Activated T-helper 1 cell treated with anti-CD3 and anti-CD28 coated beads, Interleukin-12 subunit alpha, Interleukin-12 subunit beta, Interleukin-2, Interleukin-4 antibody, amounts not matched to agents 30 ng/mL and 10 ng/mL and 1 ng/mL, durations not matched to agents 14 hours and 24 hours and 36 hours (primary cell): ENCODE measurements around the gene TTLL9. TPM values are rescaled to one million over a fixed set of nuclear protein-coding genes. Genes with fewer than 3 reads are reported as not detected.

Experiments used
- DNase-seq: peaks from one replicate; pipeline ENCODE4 v3.0.0; 2021; ENCODE audit warnings: low spot score
- H3K27ac Mint-ChIP-seq: one replicate; pipeline ENCODE4 v1.8.0; 2021; ENCODE audit warnings: mild to moderate bottlenecking, mixed read lengths
- H3K27me3 Mint-ChIP-seq: one replicate; pipeline ENCODE4 v1.8.0; 2022; ENCODE audit warnings: mild to moderate bottlenecking, moderate library complexity, mixed read lengths; ENCODE audit not compliant: insufficient read depth
- H3K36me3 Mint-ChIP-seq: one replicate; pipeline ENCODE4 v1.8.0; 2021; ENCODE audit warnings: low read depth, mixed read lengths
- H3K4me1 Mint-ChIP-seq: one replicate; pipeline ENCODE4 v1.8.0; 2021; ENCODE audit warnings: low read depth, mixed read lengths
- H3K4me3 Mint-ChIP-seq: one replicate; pipeline ENCODE4 v1.8.0; 2021; ENCODE audit warnings: mild to moderate bottlenecking, moderate library complexity, mixed read lengths
- H3K9me3 Mint-ChIP-seq: one replicate; pipeline ENCODE4 v1.8.0; 2021; ENCODE audit warnings: mixed read lengths
- intact Hi-C: fragments of 100-400 bp; cut with micrococcal nuclease; formaldehyde crosslinking; loops from one replicate; pipeline ENCODE4 v1.15.1; 2024
- total RNA-seq: library from RNA; stranded (reverse); gene quantifications from 2 replicates; pipeline ENCODE4 v1.2.3, GENCODE V29; 2022

The TTLL9 gene
- total RNA-seq, 1 donor from 2014 or later, result not detected

GRCh38 chr20:31866221-31866620 lies 4.2 kb upstream of the TTLL9 start:
- DNase-seq, result no peak
- H3K4me1 Mint-ChIP-seq, result peaks cover 10% of the 10 kb centered on the region
- H3K27me3 Mint-ChIP-seq, result peaks cover 54% of the 10 kb centered on the region
- H3K27ac Mint-ChIP-seq, result no peak overlapping the region
- H3K36me3 Mint-ChIP-seq, result no peaks in the 10 kb centered on the region
- intact Hi-C loops, result no loop called here
- H3K9me3 Mint-ChIP-seq, result no peaks in the 10 kb centered on the region
- H3K4me3 Mint-ChIP-seq, result no peak overlapping the region

- Mint-ChIP-seq H3K4me1 (peaks cover 5% of the 10 kb centered on the region), H3K27me3 (peaks cover 58% of the 10 kb centered on the region), H3K36me3 (no peaks in the 10 kb centered on the region), H3K9me3 (no peaks in the 10 kb centered on the region), H3K27ac (no peak overlapping the region), H3K4me3 (no peak overlapping the region)
- DNase-seq, result no peak
- intact Hi-C loops, result loop anchor here (1.0 kb wide), 1 partner anchor 8 kb away; no protein-coding TSS in a partner anchor
These were observed 1.4 kb upstream of the TTLL9 start for GRCh38 chr20:31868853-31869672.

GRCh38 chr20:31869673-31869941 lies 827 bp upstream of the TTLL9 start:
- Mint-ChIP-seq H3K27me3 (peaks cover 56% of the 10 kb centered on the region), H3K4me3 (peak overlapping the region; percentile 56), H3K4me1 (peaks cover 5% of the 10 kb centered on the region), H3K27ac (no peak overlapping the region), H3K9me3 (no peaks in the 10 kb centered on the region), H3K36me3 (no peaks in the 10 kb centered on the region)
- DNase-seq, result no peak
- intact Hi-C loops, result loop anchor here (1.0 kb wide), 1 partner anchor 8 kb away; no protein-coding TSS in a partner anchor

GRCh38 chr20:31870726-31871617 lies 538 bp downstream of the TTLL9 start:
- peak overlapping the region; percentile 52 for H3K4me3 Mint-ChIP-seq
- no peaks in the 10 kb centered on the region for H3K9me3 Mint-ChIP-seq
- peaks cover 5% of the 10 kb centered on the region for H3K4me1 Mint-ChIP-seq
- no peaks in the 10 kb centered on the region for H3K36me3 Mint-ChIP-seq
- intact Hi-C loops, result no loop called here
- H3K27ac Mint-ChIP-seq, result no peak overlapping the region
- H3K27me3 Mint-ChIP-seq, result peaks cover 64% of the 10 kb centered on the region
- no peak for DNase-seq

GRCh38 chr20:31871618-31871954 lies 1.2 kb downstream of the TTLL9 start:
- Mint-ChIP-seq H3K4me1 (peaks cover 5% of the 10 kb centered on the region), H3K27ac (no peak overlapping the region), H3K36me3 (no peaks in the 10 kb centered on the region), H3K9me3 (no peaks in the 10 kb centered on the region), H3K4me3 (no peak overlapping the region), H3K27me3 (peaks cover 63% of the 10 kb centered on the region)
- no peak for DNase-seq
- intact Hi-C loops, result no loop called here

- no peaks in the 10 kb centered on the region for H3K9me3 Mint-ChIP-seq
- no peak overlapping the region for H3K27ac Mint-ChIP-seq
- H3K36me3 Mint-ChIP-seq, result no peaks in the 10 kb centered on the region
- H3K4me3 Mint-ChIP-seq, result no peak overlapping the region
- peaks cover 68% of the 10 kb centered on the region for H3K27me3 Mint-ChIP-seq
- H3K4me1 Mint-ChIP-seq, result peaks cover 5% of the 10 kb centered on the region
- no peak for DNase-seq
- intact Hi-C loops, result no loop called here
These were observed 2.0 kb downstream of the TTLL9 start for GRCh38 chr20:31872406-31872805.

- intact Hi-C loops, result loop anchor here (5.0 kb wide), 1 partner anchor 232 kb away; the partner anchor contains the start of gene TM9SF4
- H3K27me3 Mint-ChIP-seq, result peaks cover 50% of the 10 kb centered on the region
- H3K36me3 Mint-ChIP-seq, result no peaks in the 10 kb centered on the region
These were observed 5.2 kb downstream of the TTLL9 start for GRCh38 chr20:31875671-31876070.

GRCh38 chr20:31877684-31878083 lies 7.2 kb downstream of the TTLL9 start:
- H3K27ac Mint-ChIP-seq, result no peak overlapping the region
- DNase-seq, result no peak
- peaks cover 36% of the 10 kb centered on the region for H3K27me3 Mint-ChIP-seq
- H3K4me3 Mint-ChIP-seq, result no peak overlapping the region
- intact Hi-C loops, result loop anchor here (2.0 to 5.0 kb wide), 2 partner anchors 25 to 230 kb away; partner anchors contain the start of gene TM9SF4
- no peaks in the 10 kb centered on the region for H3K9me3 Mint-ChIP-seq
- H3K36me3 Mint-ChIP-seq, result no peaks in the 10 kb centered on the region
- peaks cover 24% of the 10 kb centered on the region for H3K4me1 Mint-ChIP-seq

More at GRCh38 chr20:31875671-31876070, 5.2 kb downstream of the TTLL9 start:
- Mint-ChIP-seq H3K27ac (no peak overlapping the region), H3K4me3 (no peak overlapping the region), H3K4me1 (peaks cover 18% of the 10 kb centered on the region), H3K9me3 (no peaks in the 10 kb centered on the region)
- DNase-seq, result no peak

GRCh38 chr20:31879143-31879987 lies 8.9 kb downstream of the TTLL9 start:
- Mint-ChIP-seq H3K4me3 (peak overlapping the region; percentile 92), H3K9me3 (no peaks in the 10 kb centered on the region), H3K27me3 (peaks cover 27% of the 10 kb centered on the region), H3K4me1 (peaks cover 24% of the 10 kb centered on the region), H3K36me3 (no peaks in the 10 kb centered on the region), H3K27ac (peak overlapping the region; percentile 77)
- intact Hi-C loops, result loop anchor here (1.0 to 5.0 kb wide), 3 partner anchors 18 to 228 kb away; partner anchors contain the start of gene TM9SF4
- peak; percentile 78 for DNase-seq

- intact Hi-C loops, result loop anchor here (2.0 to 10.0 kb wide), 2 partner anchors 159 to 323 kb away; partner anchors contain the start of genes BCL2L1, PLAGL2 and POFUT1
- Mint-ChIP-seq H3K27ac (no peak overlapping the region), H3K36me3 (no peaks in the 10 kb centered on the region), H3K9me3 (no peaks in the 10 kb centered on the region), H3K27me3 (peaks cover 11% of the 10 kb centered on the region), H3K4me3 (no peak overlapping the region), H3K4me1 (peaks cover 24% of the 10 kb centered on the region)
- DNase-seq, result no peak
These were observed 11.5 kb downstream of the TTLL9 start for GRCh38 chr20:31881945-31882344.

- no peak overlapping the region for H3K4me3 Mint-ChIP-seq
- H3K36me3 Mint-ChIP-seq, result no peaks in the 10 kb centered on the region
- H3K4me1 Mint-ChIP-seq, result peaks cover 23% of the 10 kb centered on the region
- peaks cover 10% of the 10 kb centered on the region for H3K27me3 Mint-ChIP-seq
- no peaks in the 10 kb centered on the region for H3K9me3 Mint-ChIP-seq
- DNase-seq, result no peak
- intact Hi-C loops, result loop anchor here (10.0 kb wide), 1 partner anchor 321 kb away; the partner anchor contains the start of genes PLAGL2 and POFUT1
- H3K27ac Mint-ChIP-seq, result no peak overlapping the region
These were observed 13.4 kb downstream of the TTLL9 start for GRCh38 chr20:31883829-31884228.

GRCh38 chr20:31890646-31891045 lies 20.2 kb downstream of the TTLL9 start:
- H3K4me3 Mint-ChIP-seq, result no peak overlapping the region
- H3K36me3 Mint-ChIP-seq, result no peaks in the 10 kb centered on the region
- peaks cover 6% of the 10 kb centered on the region for H3K27me3 Mint-ChIP-seq
- DNase-seq, result no peak
- intact Hi-C loops, result no loop called here
- H3K4me1 Mint-ChIP-seq, result no peaks in the 10 kb centered on the region
- H3K27ac Mint-ChIP-seq, result no peak overlapping the region
- H3K9me3 Mint-ChIP-seq, result no peaks in the 10 kb centered on the region
